HepG2 (cell line): Measurements from ENCODE around the gene CRYZ. TPM values are rescaled to one million over a fixed set of nuclear protein-coding genes. Genes with fewer than 3 reads are reported as not detected.

Experiments
- ATAC-seq: fragments of 200-7000 bp; cut with Tn5 transposase; 3 replicates; pipeline ENCODE4 v1.9.1; 2020; ENCODE audit warnings: mild to moderate bottlenecking, moderate library complexity
- BruUV-seq: library from RNA; stranded (reverse); fragments of 400-500 nt; replicated peaks from 2 replicates; lab custom pipeline; 2021; lab: Mats Ljungman, UMichigan
- CTCF ChIA-PET: fragments of 300-600 bp; formaldehyde crosslinking; extraction: SDS; loops from one replicate; lab custom pipeline; 2021; ENCODE audit warnings: low total read pairs, inconsistent platforms, low intra/inter-chr PET ratio; lab: Yijun Ruan, JAX
- POLR2A ChIA-PET: fragments of 350-600 bp; sonication (Branson Sonifier 250); formaldehyde crosslinking; loops from one replicate; lab custom pipeline; 2020; ENCODE audit warnings: antibody characterized with exemption, inconsistent platforms; lab: Yijun Ruan, JAX
- DNase-seq: peaks from one replicate; pipeline ENCODE4 v3.0.0-alpha.2; 2015; ENCODE audit warnings: low spot score
- FAIRE-seq: peaks from 3 replicates; lab custom pipeline; 2011; peaks lifted over from hg19 to GRCh38; lab: Jason Lieb, UNC
- H2AFZ ChIP-seq: one replicate; pipeline ENCODE4 v1.6.1; 2011; ENCODE audit warnings: low read length, inconsistent platforms
- H3K27ac ChIP-seq: fragments of 300-600 bp; 3 replicates; pipeline ENCODE4 v1.8.0; 2011; ENCODE audit warnings: mixed run types, mild to moderate bottlenecking, mixed read lengths, low read length, inconsistent platforms; ENCODE audit not compliant: insufficient read depth; ENCODE audit errors: extremely low read length
- H3K27me3 ChIP-seq, 2 experiments: fragments of 200-600 bp in 1 of 2; 2 replicates in 1 of 2; 3 replicates in 1 of 2; pipeline versions ENCODE4 v1.6.0 to v1.8.0; 2011; ENCODE audit warnings: low read length in 2 of 2, mild to moderate bottlenecking in 2 of 2, moderate library complexity in 2 of 2, inconsistent platforms in 1 of 2; ENCODE audit not compliant: insufficient read depth in 2 of 2, control insufficient read depth in 1 of 2
- H3K36me3 ChIP-seq, 2 experiments: fragments of 200-600 bp in 1 of 2; replicated peaks in 1 of 2; 2 replicates in 1 of 2; 3 replicates in 1 of 2; pipeline versions ENCODE4 v1.5.1 to v1.8.0; 2011; ENCODE audit warnings: low read length in 2 of 2, inconsistent platforms in 1 of 2; ENCODE audit not compliant: insufficient read depth in 2 of 2, control insufficient read depth in 1 of 2
- H3K4me1 ChIP-seq: 2 replicates; pipeline ENCODE4 v1.5.1; 2012; ENCODE audit warnings: low read length, inconsistent platforms; ENCODE audit not compliant: insufficient read depth
- H3K4me2 ChIP-seq: 2 replicates; pipeline ENCODE4 v1.6.0; 2011; ENCODE audit warnings: low read depth, low read length, inconsistent platforms
- H3K4me3 ChIP-seq, 3 experiments: fragments of 200-600 bp in 1 of 3; sonication (generic), shearing (Covaris generic) in 1 of 3; replicated peaks in 1 of 3; 2 replicates each; pipeline ENCODE4 v1.5.1; 2011 to 2016; ENCODE audit warnings: low read length in 3 of 3, inconsistent platforms in 2 of 3, low read depth in 2 of 3, mild to moderate bottlenecking in 2 of 3, control low read depth in 1 of 3, mixed read lengths in 1 of 3; ENCODE audit not compliant: insufficient read depth in 1 of 3
- H3K79me2 ChIP-seq: one replicate; pipeline ENCODE4 v1.6.1; 2011; ENCODE audit warnings: low read length, inconsistent platforms; ENCODE audit not compliant: insufficient read depth
- H3K9ac ChIP-seq: 2 replicates; pipeline ENCODE4 v1.6.0; 2011; ENCODE audit warnings: mild to moderate bottlenecking, low read depth, low read length, inconsistent platforms; ENCODE audit not compliant: insufficient read depth
- H3K9me3 ChIP-seq: 2 replicates; pipeline ENCODE4 v1.5.1; 2012; ENCODE audit warnings: mild to moderate bottlenecking, low read length
- H4K20me1 ChIP-seq: 2 replicates; pipeline ENCODE4 v1.6.0; 2011; ENCODE audit warnings: inconsistent platforms, mild to moderate bottlenecking, low read length, moderate library complexity; ENCODE audit not compliant: insufficient read depth
- GMEB2 ChIP-seq: IDR thresholded peaks from 2 replicates; pipeline ENCODE4 v1.6.1; 2016; ENCODE audit warnings: missing biosample characterization, missing genetic modification reagents, low read depth
- HOXA5 ChIP-seq: sonication (generic); formaldehyde crosslinking; IDR thresholded peaks from 2 replicates; pipeline ENCODE4 v1.4.0; 2020; ENCODE audit warnings: missing genetic modification reagents
- JDP2 ChIP-seq: sonication (generic); formaldehyde crosslinking; IDR thresholded peaks from 2 replicates; pipeline ENCODE4 v1.8.1; 2022; ENCODE audit warnings: missing genetic modification reagents, borderline replicate concordance
- NCOA2 ChIP-seq: sonication (generic); formaldehyde crosslinking; IDR thresholded peaks from 2 replicates; pipeline ENCODE4 v1.8.0; 2022; ENCODE audit warnings: inconsistent platforms
- PLSCR1 ChIP-seq: sonication (generic); formaldehyde crosslinking; IDR thresholded peaks from 2 replicates; pipeline ENCODE4 v1.5.0; 2020; ENCODE audit warnings: missing genetic modification reagents, mild to moderate bottlenecking, borderline replicate concordance
- RBFOX2 ChIP-seq: fragments of 200-400 bp; formaldehyde crosslinking; IDR thresholded peaks from 2 replicates; pipeline ENCODE4 v1.6.1; 2017; ENCODE audit warnings: low read depth, mild to moderate bottlenecking, low read length
- REL ChIP-seq: sonication (generic); formaldehyde crosslinking; conservative IDR thresholded peaks from 2 replicates; pipeline ENCODE4 v1.8.0; 2022; ENCODE audit warnings: mild to moderate bottlenecking, missing genetic modification reagents, moderate library complexity
- RORA ChIP-seq: sonication (generic); formaldehyde crosslinking; IDR thresholded peaks from 2 replicates; pipeline ENCODE4 v1.5.0; 2020; ENCODE audit warnings: mild to moderate bottlenecking, missing genetic modification reagents, moderate library complexity
- SOX5 ChIP-seq: IDR thresholded peaks from 2 replicates; pipeline ENCODE4 v1.6.1; 2016; ENCODE audit warnings: borderline replicate concordance
- TFE3 ChIP-seq: IDR thresholded peaks from 2 replicates; pipeline ENCODE4 v1.6.1; 2016
- ZNF276 ChIP-seq: sonication (generic); formaldehyde crosslinking; IDR thresholded peaks from 2 replicates; pipeline ENCODE4 v1.4.0; 2020; ENCODE audit warnings: mild to moderate bottlenecking, low read depth, missing genetic modification reagents
- ZNF33A ChIP-seq: sonication (generic); formaldehyde crosslinking; IDR thresholded peaks from 2 replicates; pipeline ENCODE4 v1.5.1; 2020; ENCODE audit warnings: missing genetic modification reagents, mild to moderate bottlenecking, moderate library complexity, borderline replicate concordance
- ZNF350 ChIP-seq: sonication (generic); formaldehyde crosslinking; IDR thresholded peaks from 2 replicates; pipeline ENCODE4 v1.4.0; 2020; ENCODE audit warnings: mild to moderate bottlenecking, low read depth, missing genetic modification reagents, borderline replicate concordance
- ZNF839 ChIP-seq: sonication (generic); formaldehyde crosslinking; IDR thresholded peaks from 2 replicates; pipeline ENCODE4 v1.4.0; 2020; ENCODE audit warnings: missing genetic modification reagents, mild to moderate bottlenecking, borderline replicate concordance
- WGBS: methylation state at CpG from one replicate; pipeline ENCODE4 v1.1.6; 2017; ENCODE audit warnings: low lambda C conversion rate; 5-methylcytosine and 5-hydroxymethylcytosine counted together
- in situ Hi-C: cut with HindIII; loops from 2 replicates; pipeline ENCODE4 v1.10.0; 2017; ENCODE audit warnings: low pct_unique_long_range_greater_than_20kb; ENCODE audit not compliant: extremely low pct_ligation_motif_present
- intact Hi-C: fragments of 100-400 bp; cut with micrococcal nuclease; formaldehyde crosslinking; loops from one replicate; pipeline ENCODE4 v1.10.0; 2022; ENCODE audit not compliant: unreplicated experiment
- polyA plus RNA-seq, 8 experiments: library from polyadenylated mRNA; depleted of rRNA in 3 of 8; stranded (reverse) in 7 of 8; unstranded in 1 of 8; fragments of >200 nt; fragmentation: Illumina TruSeq in 4 of 8; extraction: Trizol in 4 of 8; gene quantifications; 2 replicates each; pipeline versions ENCODE4 v1.2.1 to v1.2.3, GENCODE V29; 2011 to 2016; ENCODE audit warnings: low read depth in 4 of 8, missing spikeins in 1 of 8, mixed read lengths in 1 of 8; ENCODE audit not compliant: insufficient read depth in 1 of 8
- total RNA-seq, 5 experiments: library from RNA; depleted of rRNA; stranded (reverse); fragments of >200 nt; fragmentation: Illumina TruSeq; extraction: Trizol; gene quantifications; 2 replicates each; pipeline ENCODE4 v1.2.3, GENCODE V29; 2016; ENCODE audit warnings: low read depth in 1 of 5

The CRYZ gene
- total and polyA plus RNA-seq, 2 of the 13 experiments (the other 11 are each of a cell fraction or from before 2014, with no cell fraction given) = 115 to 211 TPM

GRCh38 chr1:74689621-74690363, 43.1 kb downstream of the CRYZ start (continued):
- no peak for TF ChIP-seq ZNF33A
- TF ChIP-seq SOX5 (CRISPR knock-in tag) = no peak; the same call in 1 of the 2 replicates
- no peak for TF ChIP-seq GMEB2 (CRISPR knock-in tag)
- no peak for TF ChIP-seq ZNF276
- no peak for TF ChIP-seq NCOA2 (CRISPR knock-in tag)
- no peak for TF ChIP-seq RBFOX2
- TF ChIP-seq ZNF839 (CRISPR knock-in tag) = no peak
- TF ChIP-seq RORA (CRISPR knock-in tag) = no peak
- no peak for TF ChIP-seq HOXA5 (CRISPR knock-in tag)

- FAIRE-seq (no peak), ATAC-seq (no peak), DNase-seq (no peak)
- no peak for TF ChIP-seq TFE3 (CRISPR knock-in tag)
- no peak for TF ChIP-seq REL (CRISPR knock-in tag)
- no peak for TF ChIP-seq JDP2 (CRISPR knock-in tag)
- TF ChIP-seq PLSCR1 (CRISPR knock-in tag) = no peak
- TF ChIP-seq NCOA2 (CRISPR knock-in tag) = no peak
- no peak for TF ChIP-seq ZNF350 (CRISPR knock-in tag)
- Histone ChIP-seq H3K27ac (no peak overlapping the region), H3K9ac (no peak overlapping the region), H3K27me3 (no peaks in the 10 kb centered on the region), H3K9me3 (no peaks in the 10 kb centered on the region), H2AFZ (no peak overlapping the region), H3K4me3 (no peak overlapping the region), H3K36me3 (no peaks in the 10 kb centered on the region), H3K4me2 (no peak overlapping the region), H3K79me2 (no peaks in the 10 kb centered on the region), H4K20me1 (no peaks in the 10 kb centered on the region), H3K4me1 (peaks cover 8% of the 10 kb centered on the region)
- POLR2A ChIA-PET = no interaction called here
- intact Hi-C loops (loop anchor here (10.0 kb wide), 1 partner anchor 182 kb away; no protein-coding TSS in a partner anchor), in situ Hi-C loops (loop anchor here (25.0 kb wide), 1 partner anchor 850 kb away; no protein-coding TSS in a partner anchor)
- WGBS = 8% methylated on average over 4 of the region's 4 CpGs
- CTCF ChIA-PET = no interaction called here
- BruUV-seq = no TSS peak
Measured at GRCh38 chr1:74686928-74687327, 45.9 kb downstream of the CRYZ start.
